DMS 273 treated with DMSO at 0.1 percent for 48 hours (cell line): ENCODE results near the gene TKTL2.
A peak's percentile ranks its signal among the peaks of the same experiment; 100 is the strongest.

Experiments used
- DNase-seq: peaks from one replicate; lab custom pipeline; 2025; lab: John Stamatoyannopoulos, UW

The TKTL2 gene, protein sequence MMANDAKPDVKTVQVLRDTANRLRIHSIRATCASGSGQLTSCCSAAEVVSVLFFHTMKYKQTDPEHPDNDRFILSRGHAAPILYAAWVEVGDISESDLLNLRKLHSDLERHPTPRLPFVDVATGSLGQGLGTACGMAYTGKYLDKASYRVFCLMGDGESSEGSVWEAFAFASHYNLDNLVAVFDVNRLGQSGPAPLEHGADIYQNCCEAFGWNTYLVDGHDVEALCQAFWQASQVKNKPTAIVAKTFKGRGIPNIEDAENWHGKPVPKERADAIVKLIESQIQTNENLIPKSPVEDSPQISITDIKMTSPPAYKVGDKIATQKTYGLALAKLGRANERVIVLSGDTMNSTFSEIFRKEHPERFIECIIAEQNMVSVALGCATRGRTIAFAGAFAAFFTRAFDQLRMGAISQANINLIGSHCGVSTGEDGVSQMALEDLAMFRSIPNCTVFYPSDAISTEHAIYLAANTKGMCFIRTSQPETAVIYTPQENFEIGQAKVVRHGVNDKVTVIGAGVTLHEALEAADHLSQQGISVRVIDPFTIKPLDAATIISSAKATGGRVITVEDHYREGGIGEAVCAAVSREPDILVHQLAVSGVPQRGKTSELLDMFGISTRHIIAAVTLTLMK

DNA sequence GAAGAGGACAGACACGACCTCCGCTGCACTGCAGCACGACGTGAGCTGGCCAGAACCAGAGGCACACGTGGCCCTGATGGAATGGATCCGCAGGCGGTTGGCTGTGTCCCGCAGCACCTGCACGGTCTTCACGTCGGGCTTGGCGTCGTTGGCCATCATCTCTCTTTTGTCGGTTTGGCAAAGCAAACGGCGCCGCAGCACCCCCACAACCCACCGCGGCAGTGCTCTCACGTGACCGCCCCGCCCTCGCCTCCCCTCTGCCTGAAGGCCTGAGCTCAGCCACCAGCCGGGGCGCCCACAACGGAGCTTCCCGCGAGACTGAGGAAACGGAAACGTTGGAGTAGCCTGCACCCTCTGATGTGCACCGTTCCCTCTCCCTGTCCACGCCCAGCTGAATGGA is at the start of gene TKTL2:
Gene TKTL2 (minus strand): TSS at position 179 of the 400 bp plus-strand sequence. CDS start 20 bp downstream, at position 159.
- DNase-seq: no peak

GRCh38 chr4:163515198-163515597 is 41.6 kb upstream of the TKTL2 start:
- no peak for DNase-seq

- DNase-seq: no peak
Observed at GRCh38 chr4:163505374-163505773, 31.8 kb upstream of the TKTL2 start.

DNA sequence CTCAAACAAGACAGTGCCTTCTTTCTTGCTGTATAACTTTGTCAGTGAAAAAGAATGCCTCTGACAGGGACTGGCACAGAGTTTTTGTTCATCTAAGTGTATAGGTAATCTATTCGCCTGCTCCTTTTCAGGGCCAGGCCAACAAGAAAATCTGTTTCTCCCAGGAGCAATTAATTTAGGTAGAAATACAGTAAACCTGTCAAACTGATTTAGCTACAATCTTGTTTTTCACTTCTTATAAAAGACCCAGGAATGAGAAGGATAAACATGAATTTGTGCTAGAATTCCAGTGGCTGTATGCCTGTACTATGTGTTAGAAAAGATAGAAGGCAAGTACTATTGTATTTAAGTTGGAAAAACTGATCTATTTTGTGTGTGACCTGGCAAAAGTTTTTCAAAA is 27.0 kb upstream of the TKTL2 start:
- DNase-seq: no peak

GRCh38 chr4:163495900-163496299 is 22.3 kb upstream of the TKTL2 start:
- no peak for DNase-seq

- DNase-seq: peak; percentile 78
Observed at GRCh38 chr4:163494360-163495241, 21.0 kb upstream of the TKTL2 start, which contains the start of gene TMA16. Gene TMA16 (plus strand): TSS chr4:163494690. CDS start chr4:163494802, 112 bp downstream.

DNA sequence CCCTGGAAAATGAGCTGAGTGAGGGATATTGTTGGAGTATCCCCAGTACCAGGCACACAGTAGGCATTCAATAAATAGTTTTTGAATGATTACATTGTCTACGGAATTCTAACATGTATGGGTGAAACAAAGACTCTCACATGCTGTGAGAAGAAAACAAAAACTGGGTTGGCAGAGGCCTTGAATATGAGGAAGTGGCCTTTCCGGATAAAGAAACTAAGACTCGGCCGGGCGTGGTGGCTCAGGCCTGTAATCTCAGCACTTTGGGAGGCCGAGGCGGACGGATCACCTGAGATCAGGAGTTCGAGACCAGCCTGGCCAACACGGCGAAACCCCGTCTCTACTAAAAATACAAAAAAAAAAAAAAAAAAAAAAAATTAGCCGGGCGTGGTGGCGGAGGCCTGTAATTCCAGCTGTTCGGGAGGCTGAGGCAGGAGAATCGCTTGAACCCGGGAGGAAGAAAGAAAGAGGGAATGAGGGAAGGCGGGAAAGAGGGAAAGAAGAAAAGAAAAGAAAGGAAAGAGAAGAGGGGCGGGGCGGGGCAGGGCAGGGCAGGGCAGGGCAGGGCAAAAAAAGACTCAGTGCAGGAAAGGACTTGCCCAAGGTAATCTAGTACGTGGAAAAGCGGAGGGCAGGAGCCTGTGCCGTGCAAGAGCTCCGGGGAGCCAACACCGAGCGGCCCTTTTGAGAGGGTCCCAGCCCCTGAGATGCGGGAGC is 20.2 kb upstream of the TKTL2 start:
- no peak for DNase-seq

GRCh38 chr4:163492951-163493504 is 19.5 kb upstream of the TKTL2 start:
- no peak for DNase-seq

DNA sequence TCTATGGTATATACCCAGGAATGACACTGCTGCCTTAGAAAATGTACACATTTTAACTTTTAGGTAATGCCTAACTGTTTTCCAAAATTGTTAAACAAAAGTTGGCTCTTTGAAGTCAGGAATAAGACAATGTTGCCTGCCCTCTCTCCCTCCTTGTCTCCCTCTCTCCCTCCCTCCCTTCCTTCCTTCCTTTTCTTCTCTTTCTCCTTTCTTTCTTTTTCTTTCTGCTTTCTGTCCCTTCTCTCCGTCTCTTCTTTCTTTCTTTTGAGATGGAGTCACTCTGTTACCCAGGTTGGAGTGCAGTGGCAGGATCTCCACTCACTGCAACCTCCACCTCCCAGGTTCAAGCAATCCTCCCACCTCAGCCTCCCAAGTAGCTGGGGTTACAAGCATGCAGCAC is 16.4 kb upstream of the TKTL2 start:
- no peak for DNase-seq

DNA sequence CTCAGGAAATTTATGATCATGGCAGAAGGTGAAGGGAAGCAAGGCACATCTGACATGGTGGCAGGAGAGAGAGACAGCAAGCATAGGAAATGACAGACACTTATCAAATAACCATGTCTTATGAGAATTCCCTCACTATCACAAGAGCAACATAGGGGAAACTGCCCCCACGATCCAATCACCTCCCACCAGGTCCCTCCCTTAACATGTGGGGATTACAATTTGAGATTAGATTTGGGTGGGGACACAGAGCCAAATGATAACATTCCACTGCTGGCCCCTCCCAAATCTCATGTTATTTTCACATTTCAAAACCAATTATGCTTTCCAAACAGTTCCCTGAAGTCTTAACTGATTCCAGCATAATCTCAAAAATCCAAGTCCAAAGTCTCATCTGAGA is 12.8 kb upstream of the TKTL2 start:
- DNase-seq: no peak

DNA sequence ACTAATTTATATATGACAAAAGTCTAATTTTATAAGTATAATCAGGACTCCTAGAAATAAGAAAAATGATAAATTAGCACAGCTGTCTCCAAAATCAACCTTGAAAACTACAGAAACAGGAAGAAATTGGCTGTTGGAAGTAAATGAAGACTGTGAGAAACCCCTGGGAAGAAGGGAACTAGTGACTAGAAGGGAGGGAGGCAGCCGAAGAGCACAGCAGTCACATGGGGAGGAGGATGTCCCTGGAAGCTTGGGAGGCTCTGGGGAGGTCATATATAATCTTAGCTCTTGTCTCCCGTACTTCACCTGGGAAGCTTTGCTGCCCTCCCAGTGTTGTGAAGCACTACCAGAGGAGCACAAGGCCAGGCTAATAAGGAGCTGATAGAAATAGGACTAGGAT is 12.0 kb upstream of the TKTL2 start:
- no peak for DNase-seq

DNA sequence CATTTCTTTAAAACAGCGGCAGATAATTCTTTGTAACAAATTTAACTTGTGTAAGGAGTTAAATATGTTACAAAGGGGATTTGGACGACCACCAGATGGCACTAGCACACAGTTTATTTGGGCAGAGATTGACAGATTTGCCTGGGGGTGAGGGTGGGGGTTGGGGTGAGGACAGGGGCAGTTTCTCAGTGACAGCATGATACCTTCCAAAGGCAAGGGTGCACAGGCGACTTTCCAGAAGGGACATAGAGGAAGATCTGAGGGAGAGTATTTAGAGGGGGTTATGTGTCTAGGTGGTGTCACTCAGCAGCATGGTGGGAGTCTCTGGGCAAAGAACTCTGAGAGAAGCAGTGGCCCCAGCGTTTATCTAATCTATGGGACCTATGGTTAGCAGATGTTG is 11.4 kb upstream of the TKTL2 start:
- peak; percentile 1 for DNase-seq

GRCh38 chr4:163482190-163482589 is 8.6 kb upstream of the TKTL2 start:
- no peak for DNase-seq

DNA sequence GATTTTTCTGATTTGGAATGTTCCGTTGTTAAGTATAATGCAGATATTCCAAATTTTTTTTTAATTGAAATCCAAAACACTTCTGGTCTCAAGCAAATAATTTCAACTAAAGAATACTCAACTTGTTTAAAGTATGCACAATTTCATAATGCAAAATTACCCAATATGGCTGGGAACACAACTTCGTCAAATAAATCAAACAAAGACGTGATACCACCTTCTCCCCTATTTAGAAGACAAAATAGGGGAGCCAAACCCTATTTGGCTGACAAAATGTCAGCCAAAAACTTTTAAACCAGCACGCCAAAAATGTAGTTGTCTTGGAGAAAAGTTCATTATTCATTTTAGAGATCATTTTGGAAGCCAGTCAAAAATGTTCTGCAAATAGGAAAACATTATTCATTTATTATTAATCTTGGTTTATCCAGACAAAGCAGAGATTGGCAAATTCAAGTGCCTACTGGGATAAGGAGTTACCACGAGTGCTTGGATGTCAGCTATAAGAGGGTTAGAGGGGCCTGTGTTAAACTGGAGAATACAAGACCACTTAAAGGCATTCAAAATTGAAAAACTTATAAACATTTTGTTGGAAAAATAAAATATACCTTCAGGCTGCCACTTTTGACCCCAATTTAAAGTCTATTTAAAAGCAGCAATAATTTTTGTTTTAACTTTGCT is 3.3 kb upstream of the TKTL2 start:
- no peak for DNase-seq

- no peak for DNase-seq
Observed at GRCh38 chr4:163474027-163474426, 473 bp upstream of the TKTL2 start.

GRCh38 chr4:163473130-163473529 is 424 bp downstream of the TKTL2 start:
- DNase-seq: no peak

GRCh38 chr4:163470391-163470790 is 3.2 kb downstream of the TKTL2 start:
- no peak for DNase-seq

DNA sequence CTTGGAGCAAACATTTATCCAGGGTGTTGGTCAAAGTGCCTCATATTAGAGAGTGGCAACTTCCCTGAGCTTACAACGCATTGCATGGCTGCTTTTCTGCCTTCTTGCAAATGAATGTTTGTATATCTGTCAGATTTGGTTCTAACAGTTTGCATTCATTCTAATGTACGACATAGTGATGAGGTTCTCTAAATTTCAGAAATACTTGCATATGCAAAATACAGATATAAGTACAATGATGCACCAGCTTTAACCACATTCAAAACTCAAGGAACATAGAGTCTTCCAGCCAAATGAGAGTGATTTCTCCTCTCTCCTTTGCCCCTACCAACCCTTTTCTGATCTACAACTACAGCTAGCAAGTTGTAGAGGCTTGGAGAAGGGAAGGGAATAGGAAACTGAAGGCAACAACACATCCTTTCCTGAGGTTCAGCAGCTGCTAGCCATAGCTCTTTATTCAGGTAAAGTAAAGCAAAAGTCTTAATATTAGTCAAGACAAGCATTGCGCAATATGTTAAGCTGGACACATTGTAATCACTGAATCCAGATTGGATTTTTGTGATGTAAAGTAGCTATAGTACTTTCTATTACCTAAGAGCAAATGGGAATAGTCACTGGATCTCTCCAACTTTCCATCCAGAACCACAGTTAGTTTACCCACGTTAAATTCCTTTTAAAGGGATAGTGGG is 6.3 kb downstream of the TKTL2 start:
- no peak for DNase-seq

- DNase-seq: no peak
Observed at GRCh38 chr4:163462556-163462955, 11.0 kb downstream of the TKTL2 start.

- no peak for DNase-seq
Observed at GRCh38 chr4:163448540-163449203, 24.9 kb downstream of the TKTL2 start.
